ENCODE data around the gene ZFP2.
"Not testable (repeated sequence)": the region's sequence is repeated elsewhere in the genome, so short reads cannot be mapped to it uniquely, and the experiment has no call there.

ZFP2 gene

GRCh38 chr5:178895615-178896571 is at the start of gene ZFP2:
Gene ZFP2 (plus strand): TSS chr5:178895913. CDS start chr5:178931314, 35,401 bp downstream.
- peak; percentile 5 for DNase-seq

GRCh38 chr5:178849316-178849715 is 46.4 kb upstream of the ZFP2 start:
- no peak for DNase-seq

- DNase-seq, result no peak
Observed at GRCh38 chr5:178851951-178852350, 43.8 kb upstream of the ZFP2 start.

- no peak for DNase-seq
Observed at GRCh38 chr5:178854284-178854683, 41.4 kb upstream of the ZFP2 start.

GRCh38 chr5:178859625-178860521 is 35.8 kb upstream of the ZFP2 start, which contains the start of gene ZNF354B:
Gene ZNF354B (plus strand): TSS chr5:178859953. CDS start chr5:178861048, 1,095 bp downstream.
- DNase-seq, result peak; percentile 78

GRCh38 chr5:178860615-178861014 is 35.1 kb upstream of the ZFP2 start:
- not testable (repeated sequence) for DNase-seq

- DNase-seq, result no peak
Observed at GRCh38 chr5:178861627-178862026, 34.1 kb upstream of the ZFP2 start.

- no peak for DNase-seq
Observed at GRCh38 chr5:178866946-178867345, 28.8 kb upstream of the ZFP2 start.

- no peak for DNase-seq
Observed at GRCh38 chr5:178869577-178869976, 26.1 kb upstream of the ZFP2 start.

GRCh38 chr5:178870411-178870810 is 25.3 kb upstream of the ZFP2 start:
- DNase-seq, result no peak

GRCh38 chr5:178872302-178872701 is 23.4 kb upstream of the ZFP2 start:
- no peak for DNase-seq

GRCh38 chr5:178883115-178883694 is 12.5 kb upstream of the ZFP2 start:
- DNase-seq, result not testable (repeated sequence)

- no peak for DNase-seq
Observed at GRCh38 chr5:178883815-178884430, 11.8 kb upstream of the ZFP2 start.

GRCh38 chr5:178899289-178899688 is 3.6 kb downstream of the ZFP2 start:
- no peak for DNase-seq

- no peak for DNase-seq
Observed at GRCh38 chr5:178902849-178903248, 7.1 kb downstream of the ZFP2 start.

- DNase-seq, result no peak
Observed at GRCh38 chr5:178931846-178932760, 36.4 kb downstream of the ZFP2 start.

- DNase-seq, result no peak
Observed at GRCh38 chr5:178940569-178941360, 45.1 kb downstream of the ZFP2 start, which contains the start of gene ZNF454. Gene ZNF454 (plus strand): TSS chr5:178941198. CDS start chr5:178942792, 1,594 bp downstream.

GRCh38 chr5:178941361-178941760 is 45.6 kb downstream of the ZFP2 start:
- DNase-seq, result no peak

GRCh38 chr5:178965465-178966055 is 69.8 kb downstream of the ZFP2 start:
- DNase-seq, result no peak

- DNase-seq, result no peak
Observed at GRCh38 chr5:178981381-178981780, 85.7 kb downstream of the ZFP2 start.
